AG08396 (cell line): ENCODE data around the gene LLCFC1.
A peak's percentile ranks its signal among the peaks of the same experiment; 100 is the strongest.
"Not testable (repeated sequence)": the region's sequence is repeated elsewhere in the genome, so short reads cannot be mapped to it uniquely, and the experiment has no call there.

Experiments
- DNase-seq: peaks from one replicate; pipeline ENCODE4 v3.0.0; 2012; ENCODE audit warnings: low spot score, mixed read lengths

The LLCFC1 gene

DNA sequence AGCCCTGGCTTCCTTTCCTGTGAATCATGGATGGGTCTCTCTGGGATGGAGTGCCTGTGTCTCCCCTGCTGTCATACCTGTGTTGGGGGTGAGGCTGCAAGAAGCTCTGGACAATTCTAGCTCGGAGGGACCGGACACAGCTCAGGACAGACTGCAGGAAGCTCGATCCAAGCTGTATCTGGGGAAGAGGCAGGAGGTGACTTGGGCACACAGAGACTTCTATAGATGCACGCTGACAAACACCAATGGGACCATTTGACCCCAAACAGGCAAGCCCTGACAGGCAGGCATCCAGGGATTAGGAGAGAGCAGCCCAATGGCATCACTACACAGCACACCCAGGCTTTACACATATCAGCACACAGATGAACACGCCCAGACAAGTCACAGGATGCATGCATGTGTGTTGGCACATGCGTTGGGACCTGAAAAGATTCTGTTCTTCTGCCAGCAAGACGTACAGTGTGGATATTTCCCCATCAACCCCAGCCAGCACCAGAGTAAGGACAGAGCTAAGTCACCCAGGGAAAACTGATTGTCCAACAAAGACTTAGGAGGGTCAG is 4.5 kb downstream of the LLCFC1 start:
- DNase-seq = no peak

DNA sequence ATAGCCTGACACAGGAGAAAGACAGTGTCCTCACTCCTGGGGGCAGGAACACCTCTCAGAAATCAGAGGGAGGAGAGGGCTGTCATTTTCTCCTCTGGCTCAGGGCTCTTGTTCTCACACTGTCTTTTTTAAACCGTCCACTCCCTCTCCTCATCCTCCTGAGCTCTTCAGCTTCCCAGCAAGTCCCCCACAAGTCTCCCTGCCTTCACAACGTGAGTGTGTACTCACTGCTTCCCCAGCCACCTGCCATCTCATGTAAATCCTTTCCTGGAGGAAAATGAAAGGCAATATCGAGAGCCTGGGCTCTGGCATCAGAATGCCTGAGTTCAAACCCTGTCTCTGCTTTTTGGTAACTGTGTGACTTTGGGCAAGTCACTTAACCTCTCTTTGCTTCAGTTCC is 5.7 kb downstream of the LLCFC1 start:
- no peak for DNase-seq

DNA sequence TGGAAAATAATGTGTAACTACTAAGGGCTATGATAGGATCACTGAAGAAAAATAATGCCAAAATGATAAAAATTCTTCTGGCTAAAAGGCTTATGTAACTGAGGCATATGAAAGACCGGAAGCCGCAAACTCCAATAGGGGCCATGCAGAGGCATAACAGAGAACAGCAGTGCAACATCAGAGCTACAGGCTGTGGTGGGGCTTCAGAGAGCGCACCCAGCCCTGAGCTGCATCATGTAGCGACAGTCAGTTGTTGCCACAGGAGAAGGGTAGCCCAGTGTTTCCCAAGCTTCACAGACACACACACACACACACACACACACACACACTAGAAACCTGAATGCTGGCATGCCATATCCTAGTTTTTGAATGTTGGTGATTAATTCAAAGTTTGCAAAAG is 9.3 kb downstream of the LLCFC1 start:
- no peak for DNase-seq

DNA sequence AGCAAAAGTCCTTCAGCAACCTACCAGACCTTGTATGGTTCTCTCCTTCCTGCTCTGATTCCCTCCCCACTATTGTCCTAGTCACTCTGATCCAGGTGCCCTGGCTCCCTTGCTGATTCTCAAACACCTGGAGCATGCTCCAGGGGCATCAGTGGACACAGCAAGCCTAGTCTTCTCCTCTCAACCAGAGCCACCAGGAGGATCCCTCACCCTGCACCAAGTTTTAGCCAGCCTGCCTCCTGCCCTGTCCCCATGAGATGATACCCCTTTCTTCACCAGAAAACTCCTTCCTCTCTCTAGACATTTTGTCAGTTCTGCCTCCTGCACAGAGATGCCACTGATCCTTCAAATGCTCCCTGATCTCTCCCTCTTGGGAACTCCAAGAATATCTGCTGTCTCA is 11.0 kb downstream of the LLCFC1 start:
- DNase-seq = no peak

DNA sequence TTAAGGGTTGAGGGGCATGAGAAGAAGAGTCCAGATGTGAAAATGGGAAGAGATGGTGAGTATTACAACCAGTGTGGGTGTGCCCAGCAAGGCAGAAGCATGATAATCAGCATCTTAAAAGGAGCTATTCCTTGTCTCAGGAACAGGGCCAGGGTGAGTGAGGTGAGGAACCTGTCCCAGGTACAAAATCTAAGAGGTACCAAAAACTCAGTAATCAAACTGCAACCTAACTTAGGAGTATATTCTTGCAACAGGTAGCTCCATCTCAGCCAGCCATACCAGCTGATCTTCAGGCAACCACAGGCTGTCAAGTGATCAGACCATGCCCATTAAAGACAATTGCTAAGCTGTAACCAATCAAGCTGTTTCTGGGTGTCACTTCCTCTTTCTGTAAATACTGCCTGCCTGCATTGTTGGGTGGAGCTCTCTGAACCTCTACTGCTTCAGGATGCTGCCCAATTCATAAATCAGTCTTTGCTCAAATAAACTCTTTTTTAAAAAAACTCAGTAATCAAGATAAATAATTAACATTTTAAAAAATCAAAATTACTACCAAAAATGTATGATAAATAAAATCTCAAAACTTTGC is 15.5 kb downstream of the LLCFC1 start:
- no peak for DNase-seq

DNA sequence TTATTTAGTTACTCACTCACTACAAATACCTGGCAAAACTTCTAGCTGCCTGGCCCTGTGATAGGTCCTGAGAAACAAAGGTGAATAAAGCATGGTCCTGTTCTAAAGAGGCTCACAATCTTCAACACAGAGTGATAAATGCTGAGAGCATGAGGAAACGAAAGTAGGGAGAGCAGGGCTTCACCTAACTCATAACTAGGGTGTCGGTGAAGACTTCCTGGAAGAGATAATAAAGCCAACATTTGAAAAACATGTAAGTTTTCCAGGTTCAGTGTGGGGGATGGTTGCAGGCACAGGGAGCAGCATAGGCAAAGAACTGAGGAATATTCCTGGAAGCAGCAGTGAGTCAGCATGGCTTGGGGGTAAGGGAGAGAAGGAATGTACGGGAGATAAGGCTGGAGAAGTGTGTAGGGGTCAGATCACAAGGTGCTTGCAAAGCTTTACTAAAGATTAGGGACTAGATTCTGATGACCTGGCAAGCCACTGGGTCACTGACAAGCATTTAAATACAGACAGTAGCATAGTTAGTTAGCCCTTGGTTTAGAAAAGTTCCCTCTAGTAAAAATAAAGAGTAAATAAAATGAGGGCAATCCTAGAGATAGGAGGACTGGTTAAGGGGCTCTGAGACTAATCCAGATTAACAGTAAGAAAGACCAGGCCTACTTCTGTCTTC is 17.8 kb downstream of the LLCFC1 start:
- no peak for DNase-seq

DNA sequence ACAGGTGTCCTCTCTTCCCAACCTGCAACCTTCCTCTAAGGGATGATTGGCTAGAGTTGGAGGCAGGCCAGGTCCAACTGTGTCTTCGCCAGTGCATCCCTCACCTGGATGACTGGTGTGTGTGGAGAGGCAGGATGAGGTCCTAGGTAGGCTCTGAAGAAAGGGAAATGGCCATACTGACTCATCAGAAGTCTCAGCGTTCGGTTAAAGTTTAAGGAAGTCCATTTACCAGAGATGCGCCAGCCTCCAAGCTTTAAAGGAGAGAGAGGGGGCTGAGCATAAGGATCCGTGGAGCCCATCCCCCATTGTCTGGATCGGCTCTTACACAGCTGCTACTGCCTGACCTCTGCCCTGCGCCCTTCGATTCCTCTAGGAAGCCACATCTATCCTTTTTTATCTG is 18.4 kb downstream of the LLCFC1 start:
- no peak for DNase-seq

DNA sequence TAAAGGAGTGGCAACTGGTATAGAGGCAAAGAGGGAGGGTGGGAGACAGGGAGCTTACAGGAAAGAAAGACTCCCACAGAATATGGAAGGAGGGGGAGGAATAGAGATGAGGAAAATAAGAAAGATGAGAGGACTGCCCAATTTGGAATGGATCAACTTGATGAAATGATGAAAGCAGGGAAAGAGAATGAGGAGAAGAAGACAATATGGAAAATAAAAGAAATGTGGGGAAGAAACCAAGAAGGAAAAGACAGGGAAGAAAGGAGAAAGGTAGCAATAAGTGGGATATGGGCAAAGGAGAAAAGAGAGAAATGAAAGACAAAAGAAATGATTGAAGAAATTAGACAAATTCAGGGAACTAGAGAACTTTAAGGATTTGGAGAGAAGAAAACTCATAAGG is 19.9 kb downstream of the LLCFC1 start:
- no peak for DNase-seq

DNA sequence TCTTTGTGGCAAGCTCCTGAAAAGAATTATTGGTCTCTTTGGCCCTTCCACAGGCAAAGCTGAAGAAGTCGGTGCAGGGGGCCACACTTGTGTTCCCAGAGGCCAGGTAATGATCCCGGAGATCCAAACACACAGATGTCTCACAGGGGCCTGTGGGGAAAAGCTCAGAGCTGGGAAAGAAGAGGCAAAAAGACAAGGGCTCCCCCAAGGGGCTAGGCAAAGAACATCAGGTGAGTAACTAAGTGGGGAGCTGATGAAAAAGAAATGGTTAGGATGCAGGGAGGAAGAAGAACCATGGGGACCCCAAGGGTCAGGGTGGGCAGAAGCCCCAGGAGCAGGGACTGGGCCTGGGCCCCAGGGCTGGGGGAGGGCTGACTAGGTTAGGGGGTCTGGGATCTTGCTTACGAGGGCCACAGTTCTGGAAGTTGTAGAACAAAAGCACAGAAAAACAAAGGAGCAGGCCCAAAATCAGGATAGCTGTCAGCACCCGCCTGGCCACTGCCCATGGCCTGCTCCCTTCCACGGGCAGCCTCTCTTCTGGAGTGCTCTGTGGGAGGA is 21.8 kb downstream of the LLCFC1 start:
- DNase-seq = peak; percentile 1

DNA sequence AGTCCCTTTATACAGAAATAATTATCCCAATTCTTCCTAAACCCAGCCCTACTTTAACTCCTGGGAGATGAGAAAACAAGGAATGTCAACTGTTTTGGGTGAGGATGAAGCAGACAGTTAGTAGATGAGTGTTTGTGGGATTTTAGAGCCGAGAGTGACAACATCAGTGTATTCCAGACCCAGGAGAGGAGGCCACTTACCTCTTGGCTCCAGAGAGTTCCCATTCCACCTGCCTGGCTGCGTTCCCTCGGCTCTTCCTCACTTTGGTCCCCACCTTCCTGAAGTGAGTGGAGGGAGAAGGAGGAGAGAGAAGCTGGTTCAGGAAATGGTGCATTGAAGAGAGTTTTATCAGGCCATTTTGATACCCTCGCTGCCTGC is 22.3 kb downstream of the LLCFC1 start:
- peak; percentile 0 for DNase-seq

DNA sequence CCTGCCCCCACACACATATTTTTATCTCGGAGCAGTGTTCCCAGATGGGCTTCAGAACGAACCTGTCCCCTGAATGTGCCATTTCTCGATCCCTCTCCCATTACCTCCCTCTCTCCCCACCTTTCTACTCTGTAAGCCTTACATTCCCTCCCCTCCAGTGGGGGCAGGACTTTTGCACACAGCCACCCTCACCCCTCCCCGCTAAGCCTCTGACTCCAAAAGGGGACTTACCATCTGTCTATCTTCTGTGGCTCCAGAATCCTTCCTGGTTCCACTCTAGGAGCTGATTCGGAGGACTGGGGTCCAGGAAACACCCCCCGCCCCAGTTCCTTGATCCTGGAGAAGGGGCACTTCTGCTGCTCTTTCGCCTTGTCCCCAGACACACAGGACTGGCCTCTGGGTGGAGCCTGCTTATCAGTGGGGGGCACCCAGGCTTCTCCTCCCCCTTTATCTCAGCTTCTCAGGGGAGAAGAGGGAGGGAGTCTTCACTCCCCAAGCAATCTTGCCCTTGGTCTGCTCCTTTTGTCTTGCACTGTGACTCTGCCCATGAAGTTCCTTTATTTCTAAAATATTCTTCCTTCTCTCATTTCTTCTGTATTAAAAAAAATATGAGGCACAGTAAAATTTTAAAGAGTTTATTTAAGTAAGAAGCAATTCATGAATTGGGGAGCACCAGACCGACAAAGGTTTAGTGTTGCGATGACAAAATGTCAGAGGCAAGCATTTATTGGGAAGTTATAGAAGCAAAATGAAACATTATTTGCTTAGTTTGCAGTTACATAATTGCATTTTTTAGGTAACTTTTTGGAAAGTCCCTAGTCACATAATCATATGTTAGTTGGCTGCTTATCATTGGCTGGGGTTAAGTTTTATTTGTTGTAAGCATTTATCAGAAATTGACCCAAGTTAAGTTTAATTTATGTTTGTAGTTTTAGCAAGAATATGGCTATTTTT is 23.0 kb downstream of the LLCFC1 start, which contains the start of gene KEL:
Gene KEL, minus strand, starts transcription at position 391 of the 954 bp plus-strand sequence. Its CDS starts 157 bp downstream, at position 234.
- peak; percentile 0 for DNase-seq

DNA sequence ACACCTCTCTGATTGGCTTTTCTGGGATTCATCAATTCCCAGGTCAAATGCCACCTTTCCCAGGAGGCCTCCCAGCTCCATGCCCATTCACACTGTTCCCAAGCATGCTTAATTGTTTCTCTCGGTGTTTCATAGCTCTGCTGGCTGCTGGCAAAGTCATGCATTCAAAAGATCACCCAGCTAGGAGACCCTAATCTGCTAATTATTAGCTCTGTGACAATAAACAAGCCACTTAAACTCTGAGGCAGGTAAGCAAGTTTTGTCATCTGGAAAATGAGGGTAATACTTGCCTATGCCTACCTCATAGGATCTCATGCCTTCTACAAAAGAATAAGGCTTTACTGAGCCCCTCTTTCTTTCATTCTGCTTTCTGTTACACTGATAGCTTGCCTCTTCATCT is 23.7 kb downstream of the LLCFC1 start:
- no peak for DNase-seq

DNA sequence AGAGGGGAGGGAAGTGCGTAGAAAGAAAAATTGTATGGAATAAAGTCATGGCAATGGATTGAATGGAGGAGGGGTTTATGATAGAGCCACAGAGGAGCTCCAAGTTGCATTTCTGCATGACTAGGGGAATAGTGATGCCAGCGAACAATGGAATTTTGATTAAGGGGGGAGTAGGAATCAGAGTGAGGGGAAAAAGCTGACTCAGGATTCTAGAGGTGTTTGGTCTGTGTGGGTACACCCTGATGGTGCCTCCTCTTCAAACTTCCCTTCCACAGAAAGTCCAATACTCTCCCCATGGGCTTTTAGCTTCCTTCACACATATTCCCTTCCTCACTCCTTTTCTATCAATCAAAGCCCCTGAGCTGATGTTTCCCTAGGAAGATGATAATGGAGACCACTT is 24.7 kb downstream of the LLCFC1 start:
- DNase-seq = no peak

DNA sequence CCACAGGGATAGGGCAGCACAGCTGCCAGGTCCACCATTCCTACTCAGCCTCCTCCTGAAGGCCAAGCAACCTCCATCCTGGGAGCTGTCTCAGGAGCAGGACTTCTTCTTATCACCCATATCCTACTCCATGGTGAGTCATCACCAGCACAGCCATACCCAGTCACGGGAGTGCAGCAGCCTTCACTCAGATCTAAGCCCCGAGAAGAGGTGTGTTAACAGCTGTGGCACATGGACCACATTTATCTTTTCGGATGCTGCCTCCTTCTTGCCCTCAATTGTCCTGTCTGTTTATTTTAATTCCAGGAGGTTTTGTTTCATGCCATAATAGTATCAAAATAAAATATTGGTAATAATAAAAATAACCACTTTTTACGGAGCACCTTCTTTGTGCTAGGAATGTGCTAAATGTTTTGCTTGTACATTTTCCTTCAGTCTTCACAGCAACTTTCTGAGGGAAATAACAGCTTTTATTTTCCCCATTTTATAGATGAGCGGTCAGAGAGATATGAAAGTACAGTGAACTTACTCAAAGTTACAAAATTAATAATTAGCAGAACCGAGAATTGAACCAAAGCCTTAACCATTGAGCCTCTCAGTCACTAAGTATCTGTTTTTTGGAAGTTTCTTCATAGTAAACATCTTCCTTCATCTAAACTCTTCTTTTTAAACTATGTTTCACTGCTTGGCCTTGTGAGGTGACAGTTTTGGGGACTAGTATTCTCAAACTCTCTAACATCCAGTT is 25.4 kb downstream of the LLCFC1 start:
- no peak for DNase-seq

DNA sequence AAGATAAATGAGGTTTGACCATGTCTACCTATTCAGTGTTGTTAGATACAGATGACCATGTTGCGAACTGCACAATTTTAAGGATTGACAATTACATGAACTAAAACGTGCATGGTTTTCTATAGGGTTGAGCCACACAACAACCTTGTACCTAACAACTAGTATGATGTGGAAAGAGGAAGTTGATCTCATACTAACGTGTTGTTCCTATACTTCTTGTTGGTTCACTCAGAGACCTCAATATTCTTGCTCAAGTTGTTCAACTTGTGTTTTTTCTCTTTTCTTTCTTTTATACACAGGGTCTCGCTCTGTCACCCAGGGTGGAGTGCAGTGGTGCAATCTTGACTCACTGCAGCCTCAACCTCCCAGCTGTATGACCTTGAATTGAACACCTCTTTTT is 28.9 kb downstream of the LLCFC1 start:
- no peak for DNase-seq

DNA sequence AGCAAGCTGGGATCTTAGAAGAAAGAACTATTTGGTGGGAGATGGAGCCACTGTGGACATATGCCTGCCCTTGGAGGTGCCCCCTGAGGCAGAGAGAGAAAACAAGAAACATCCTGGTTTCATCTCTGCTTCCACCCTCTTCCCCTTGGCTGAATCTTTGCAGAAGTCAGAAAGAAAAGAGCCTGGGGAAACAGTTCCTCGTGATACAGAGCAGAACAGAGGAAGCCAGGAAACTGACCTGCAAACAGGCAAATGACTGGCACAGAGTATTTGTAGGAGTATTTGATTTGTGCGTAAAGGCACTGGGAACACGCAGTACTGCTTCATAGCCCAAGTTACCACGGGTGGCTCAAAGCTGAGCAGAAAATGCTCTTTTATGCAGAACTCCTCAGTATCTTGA is 29.9 kb downstream of the LLCFC1 start:
- DNase-seq = no peak

DNA sequence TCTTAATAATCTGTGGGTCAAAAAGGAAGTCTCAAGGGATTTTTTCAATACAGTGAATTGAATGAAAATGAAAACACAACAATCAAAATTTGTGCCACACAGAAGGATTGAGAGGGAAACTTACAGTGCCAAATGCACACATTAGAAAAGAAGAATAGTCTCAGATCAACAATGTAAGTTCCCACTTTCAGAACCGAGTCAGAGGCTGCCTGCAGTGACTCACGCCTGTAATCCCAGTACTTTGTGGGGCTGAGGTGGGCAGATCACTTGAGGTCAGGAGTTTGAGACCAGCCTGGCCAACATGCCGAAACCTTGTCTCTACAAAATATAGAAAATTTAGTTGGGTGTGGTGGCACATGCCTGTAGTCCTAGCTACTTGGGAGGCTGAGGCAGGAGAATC is 35.3 kb downstream of the LLCFC1 start:
- DNase-seq = no peak

DNA sequence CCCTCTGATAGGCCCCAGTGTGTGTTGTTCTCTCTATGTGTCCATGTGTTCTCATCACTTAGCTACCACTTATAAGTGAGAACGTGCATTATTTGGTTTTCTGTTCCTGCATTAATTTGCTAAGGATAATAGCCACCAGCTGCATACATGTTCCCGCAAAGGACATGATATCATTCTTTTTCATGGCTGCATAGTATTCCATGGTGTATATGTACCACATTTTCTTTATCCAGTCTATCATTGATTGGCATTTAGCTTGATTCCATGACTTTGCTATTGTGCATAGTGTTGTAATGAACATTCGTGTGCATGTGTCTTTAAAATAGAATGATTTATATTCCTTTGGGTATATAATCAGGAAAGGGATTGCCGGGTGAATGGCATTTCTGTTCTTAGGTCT is 39.1 kb downstream of the LLCFC1 start:
- DNase-seq = not testable (repeated sequence)

DNA sequence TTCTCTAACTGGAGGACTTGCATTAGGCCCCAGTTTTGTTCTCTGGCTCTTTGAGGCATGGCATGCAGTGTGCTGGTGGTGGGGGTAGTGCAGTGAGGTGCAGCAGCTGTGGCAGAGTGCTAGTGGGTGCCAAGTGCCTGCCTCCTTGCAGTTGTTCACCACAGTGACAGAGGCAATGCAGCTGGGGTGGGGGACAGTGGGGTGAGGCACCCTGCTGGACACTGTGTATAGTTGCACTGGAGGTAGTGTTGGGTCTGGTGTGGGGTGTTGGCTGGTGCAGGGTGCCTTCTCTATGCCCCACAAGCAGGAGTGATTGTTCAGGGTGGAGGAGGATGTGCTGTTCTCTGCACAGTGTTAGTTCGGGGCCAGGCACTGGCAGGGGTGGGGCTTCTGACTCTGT is 44.5 kb downstream of the LLCFC1 start:
- DNase-seq = no peak

DNA sequence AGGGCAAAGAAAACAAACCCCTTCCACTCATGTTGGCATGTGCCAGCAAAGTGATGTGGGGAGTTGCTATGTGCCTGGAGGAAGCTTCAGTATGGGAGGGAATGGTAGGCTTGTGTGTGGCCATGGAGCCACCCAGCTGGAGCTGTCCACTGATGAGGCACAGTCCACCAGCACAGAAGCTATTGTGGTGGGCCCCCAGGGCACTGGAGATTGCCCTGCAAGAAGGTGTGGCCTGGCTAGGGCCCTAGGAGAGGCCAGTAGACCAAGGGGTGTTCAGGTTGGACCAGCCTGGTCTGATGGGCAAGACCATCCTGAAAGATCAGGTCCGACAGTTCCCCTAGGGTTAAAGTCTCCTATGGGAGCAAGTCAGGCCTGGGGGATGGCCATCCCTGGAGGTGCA is 45.0 kb downstream of the LLCFC1 start:
- no peak for DNase-seq
